Measurements from ENCODE around the gene LRG1.

The LRG1 gene

GRCh38 chr19:4492337-4493103, 47.3 kb downstream of the LRG1 start:
- TF ChIP-seq EP300 (IDR thresholded peaks at IDR 0.05; ENCODE audit: borderline replicate concordance) (no peak), NFIC (IDR thresholded peaks at IDR 0.05) (no peak), YY1 (IDR thresholded peaks at IDR 0.05; ENCODE audit: low read depth) (no peak), TCF12 (IDR thresholded peaks at IDR 0.05; ENCODE audit: low read depth) (no peak), EGR1 (IDR thresholded peaks at IDR 0.05) (no peak), ZBTB7A (IDR thresholded peaks at IDR 0.05; ENCODE audit: low read depth) (no peak), RAD21 (IDR thresholded peaks at IDR 0.05; ENCODE audit: low read depth) (no peak), CREB1 (IDR thresholded peaks at IDR 0.05; ENCODE audit: low read depth) (no peak), REST (IDR thresholded peaks at IDR 0.05; ENCODE audit: low read depth) (no peak), TAF1 (IDR thresholded peaks at IDR 0.05; ENCODE audit: low read depth) (no peak), CEBPB (IDR thresholded peaks at IDR 0.05) (no peak), USF1 (IDR thresholded peaks at IDR 0.05) (no peak), FOXM1 (IDR thresholded peaks at IDR 0.05; ENCODE audit: borderline replicate concordance, low read depth) (no peak), TEAD4 (IDR thresholded peaks at IDR 0.05) (no peak), MAX (IDR thresholded peaks at IDR 0.05) (no peak)

GRCh38 chr19:4491446-4491845, 48.4 kb downstream of the LRG1 start:
- TF ChIP-seq MAX (IDR thresholded peaks at IDR 0.05): no peak
- TF ChIP-seq EP300 (IDR thresholded peaks at IDR 0.05; ENCODE audit: borderline replicate concordance): no peak
- TF ChIP-seq YY1 (IDR thresholded peaks at IDR 0.05; ENCODE audit: low read depth): no peak
- no peak for TF ChIP-seq RAD21 (IDR thresholded peaks at IDR 0.05; ENCODE audit: low read depth)

GRCh38 chr19:4488496-4488895, 51.3 kb downstream of the LRG1 start:
- TF ChIP-seq REST (IDR thresholded peaks at IDR 0.05; ENCODE audit: low read depth) (no peak), TEAD4 (IDR thresholded peaks at IDR 0.05) (no peak), NFIC (IDR thresholded peaks at IDR 0.05) (no peak)

GRCh38 chr19:4487572-4487971, 52.3 kb downstream of the LRG1 start:
- no peak for TF ChIP-seq CEBPB (IDR thresholded peaks at IDR 0.05)
- no peak for TF ChIP-seq YY1 (IDR thresholded peaks at IDR 0.05; ENCODE audit: low read depth)
- no peak for TF ChIP-seq EP300 (IDR thresholded peaks at IDR 0.05; ENCODE audit: borderline replicate concordance)
